Endothelial cell (in vitro differentiated cells): ENCODE measurements around the gene PPFIBP2. TPM values are rescaled to one million over a fixed set of nuclear protein-coding genes. Genes with fewer than 3 reads are reported as not detected.

Experiments used
- DNase-seq: peaks from one replicate; pipeline ENCODE4 v3.0.0; 2021; ENCODE audit warnings: low spot score
- H3K27ac Mint-ChIP-seq: one replicate; pipeline ENCODE4 v1.8.0; 2021; ENCODE audit warnings: mixed read lengths, inconsistent platforms; ENCODE audit not compliant: unreplicated experiment
- H3K27me3 Mint-ChIP-seq: one replicate; pipeline ENCODE4 v1.8.0; 2021; ENCODE audit warnings: mild to moderate bottlenecking, moderate library complexity, mixed read lengths, inconsistent platforms; ENCODE audit not compliant: unreplicated experiment
- H3K36me3 Mint-ChIP-seq: one replicate; pipeline ENCODE4 v1.8.0; 2021; ENCODE audit warnings: mild to moderate bottlenecking, low read depth, mixed read lengths, inconsistent platforms; ENCODE audit not compliant: unreplicated experiment
- H3K4me1 Mint-ChIP-seq: one replicate; pipeline ENCODE4 v1.8.0; 2021; ENCODE audit warnings: mild to moderate bottlenecking, mixed read lengths, inconsistent platforms; ENCODE audit not compliant: unreplicated experiment
- H3K4me3 Mint-ChIP-seq: one replicate; pipeline ENCODE4 v1.8.0; 2021; ENCODE audit warnings: mild to moderate bottlenecking, mixed read lengths, inconsistent platforms; ENCODE audit not compliant: unreplicated experiment
- H3K9me3 Mint-ChIP-seq: one replicate; pipeline ENCODE4 v1.8.0; 2021; ENCODE audit warnings: mixed read lengths, inconsistent platforms; ENCODE audit not compliant: unreplicated experiment
- CTCF ChIP-seq: fragments of 200-600 bp; sonication (generic); IDR thresholded peaks from one replicate; pipeline ENCODE4 v1.5.0; 2021; ENCODE audit warnings: antibody characterized with exemption; ENCODE audit not compliant: unreplicated experiment
- total RNA-seq: library from RNA; stranded (reverse); fragmentation: NEBNext Ultra II Directional; extraction: Animal tissue kit (Norgen Biotek cat#: 25700); gene quantifications from one replicate; pipeline ENCODE4 v1.2.1, GENCODE V29; 2021; ENCODE audit not compliant: unreplicated experiment

The PPFIBP2 gene
- total RNA-seq, 1 donor from 2014 or later, result 7.3 TPM

GRCh38 chr11:7571640-7572000, 57.8 kb downstream of the PPFIBP2 start:
- Mint-ChIP-seq H3K36me3 (peaks cover 6% of the 10 kb centered on the region), H3K27ac (no peak overlapping the region), H3K9me3 (no peaks in the 10 kb centered on the region), H3K4me1 (peaks cover 25% of the 10 kb centered on the region), H3K27me3 (peaks cover 9% of the 10 kb centered on the region), H3K4me3 (no peak overlapping the region)
- TF ChIP-seq CTCF, result peak; percentile 93
- peak; percentile 79 for DNase-seq

DNA sequence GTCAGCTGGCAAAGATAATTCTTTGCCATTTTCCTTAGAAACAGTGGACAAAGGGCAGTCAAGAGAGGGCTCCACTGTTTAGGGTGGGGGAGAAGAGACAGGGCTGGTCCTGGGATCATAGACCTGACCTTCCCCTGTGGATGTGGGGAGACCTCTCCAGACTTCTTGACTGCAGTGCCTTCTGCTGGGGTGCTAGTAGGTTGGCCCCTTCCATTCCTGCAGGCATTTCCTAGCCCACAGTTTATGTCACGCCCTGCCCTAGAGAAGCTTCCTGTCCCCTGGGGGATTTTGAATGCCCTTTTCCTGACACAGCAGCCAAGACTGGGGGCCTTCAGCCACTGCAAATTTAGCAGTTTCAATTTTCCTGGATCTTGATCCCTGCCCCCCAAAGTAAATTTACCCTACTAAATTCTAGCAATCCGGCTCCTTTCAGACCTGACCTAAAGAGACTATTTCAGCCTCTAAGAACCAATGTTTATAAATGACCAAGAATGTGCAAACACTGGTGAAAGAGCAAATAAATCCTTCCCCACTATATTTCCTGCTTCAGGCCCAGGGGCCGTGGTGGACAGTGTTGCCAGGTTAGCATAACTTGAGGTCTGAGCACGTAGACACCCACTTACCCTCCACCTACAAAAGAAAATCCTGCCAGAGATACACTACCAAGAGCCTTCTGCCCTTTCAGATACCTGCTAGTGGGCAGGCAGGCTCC, 58.4 kb downstream of the PPFIBP2 start:
- DNase-seq, result no peak
- Mint-ChIP-seq H3K9me3 (no peaks in the 10 kb centered on the region), H3K36me3 (peaks cover 6% of the 10 kb centered on the region), H3K27me3 (peaks cover 10% of the 10 kb centered on the region), H3K27ac (no peak overlapping the region), H3K4me3 (no peak overlapping the region), H3K4me1 (peaks cover 31% of the 10 kb centered on the region)
- TF ChIP-seq CTCF, result no peak

GRCh38 chr11:7573193-7573557, 59.4 kb downstream of the PPFIBP2 start:
- Mint-ChIP-seq H3K9me3 (no peaks in the 10 kb centered on the region), H3K36me3 (peaks cover under 1% of the 10 kb centered on the region), H3K27me3 (peaks cover 14% of the 10 kb centered on the region), H3K4me3 (no peak overlapping the region), H3K27ac (no peak overlapping the region), H3K4me1 (peaks cover 41% of the 10 kb centered on the region)
- no peak for TF ChIP-seq CTCF
- DNase-seq, result no peak

GRCh38 chr11:7573558-7574296, 59.9 kb downstream of the PPFIBP2 start:
- Mint-ChIP-seq H3K4me1 (peaks cover 46% of the 10 kb centered on the region), H3K27me3 (peaks cover 16% of the 10 kb centered on the region), H3K27ac (no peak overlapping the region), H3K4me3 (no peak overlapping the region), H3K36me3 (no peaks in the 10 kb centered on the region), H3K9me3 (no peaks in the 10 kb centered on the region)
- DNase-seq, result no peak
- TF ChIP-seq CTCF, result no peak

DNA sequence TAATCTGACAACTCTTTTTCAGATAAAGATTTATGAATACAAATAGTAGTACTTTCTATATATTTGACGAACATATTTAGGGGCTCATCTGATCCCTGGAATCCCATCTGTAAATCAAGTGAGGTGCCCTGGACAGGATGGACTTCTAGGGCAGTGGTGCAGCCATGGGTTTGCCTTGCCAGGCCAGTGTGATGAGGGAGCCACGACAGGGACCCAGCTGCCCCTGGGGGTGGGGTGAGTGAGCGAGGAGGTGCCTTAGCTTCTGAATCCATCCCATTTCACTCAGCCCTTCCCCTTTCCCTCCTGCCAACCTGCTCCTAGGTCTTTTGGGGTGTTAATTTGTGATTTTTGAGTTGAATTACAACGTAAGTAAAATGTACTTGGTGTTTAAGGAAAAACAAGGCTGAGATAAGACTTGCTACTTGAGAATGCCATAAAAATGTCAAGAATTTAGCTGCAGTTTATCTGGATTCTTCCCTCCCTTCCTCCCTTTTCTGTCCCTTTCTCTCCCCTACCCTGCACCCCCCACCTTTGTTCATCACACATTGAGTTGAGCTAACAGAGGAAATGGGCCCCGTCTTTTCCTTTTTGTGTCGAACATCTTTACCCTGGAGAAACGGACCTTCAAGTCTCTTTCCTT, 60.8 kb downstream of the PPFIBP2 start:
- Mint-ChIP-seq H3K4me1 (peaks cover 54% of the 10 kb centered on the region), H3K4me3 (no peak overlapping the region), H3K27ac (no peak overlapping the region), H3K9me3 (no peaks in the 10 kb centered on the region), H3K36me3 (no peaks in the 10 kb centered on the region), H3K27me3 (peaks cover 16% of the 10 kb centered on the region)
- no peak for DNase-seq
- no peak for TF ChIP-seq CTCF
